ENCODE measurements around the gene PRSS48.
A peak's percentile ranks its signal among the peaks of the same experiment; 100 is the strongest.
"Not testable (repeated sequence)": the region's sequence is repeated elsewhere in the genome, so short reads cannot be mapped to it uniquely, and the experiment has no call there.

The PRSS48 gene, protein sequence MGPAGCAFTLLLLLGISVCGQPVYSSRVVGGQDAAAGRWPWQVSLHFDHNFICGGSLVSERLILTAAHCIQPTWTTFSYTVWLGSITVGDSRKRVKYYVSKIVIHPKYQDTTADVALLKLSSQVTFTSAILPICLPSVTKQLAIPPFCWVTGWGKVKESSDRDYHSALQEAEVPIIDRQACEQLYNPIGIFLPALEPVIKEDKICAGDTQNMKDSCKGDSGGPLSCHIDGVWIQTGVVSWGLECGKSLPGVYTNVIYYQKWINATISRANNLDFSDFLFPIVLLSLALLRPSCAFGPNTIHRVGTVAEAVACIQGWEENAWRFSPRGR

GRCh38 chr4:151276787-151277562 is at the start of gene PRSS48:
Gene PRSS48, plus strand, starts transcription at chr4:151277161. Its CDS starts 12 bp downstream, at chr4:151277173.
- no peak within 1 kb of the TSS for H3K4me3 ChIP-seq (ENCODE audit: low read depth, low read length)
- no peak for DNase-seq (ENCODE audit: low read depth)
- TF ChIP-seq CTCF (IDR thresholded peaks at IDR 0.05; ENCODE audit: low read depth, low read length, missing control alignments), result peak; percentile 79

DNA sequence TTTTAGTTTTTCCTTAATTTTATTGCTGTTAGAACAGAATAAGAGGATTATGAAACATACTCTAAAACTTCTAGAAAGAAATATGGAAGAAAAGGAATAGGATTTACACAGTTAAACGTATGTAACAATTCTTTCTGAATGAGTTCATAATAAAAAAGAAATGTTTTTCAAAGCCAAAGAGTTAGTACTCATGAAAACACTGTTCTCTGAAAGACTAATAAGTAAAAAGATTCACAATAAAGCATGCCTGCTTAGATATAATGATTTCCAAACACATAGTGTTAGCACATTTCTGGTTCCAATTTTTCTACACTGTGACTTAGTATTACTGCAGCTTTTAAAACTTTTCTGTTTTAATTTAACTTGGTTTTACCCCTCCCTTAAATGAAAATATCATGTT is 49.8 kb upstream of the PRSS48 start:
- no peak overlapping the region for H3K4me3 ChIP-seq (ENCODE audit: low read depth, low read length)
- no peak for DNase-seq (ENCODE audit: low read depth)
- TF ChIP-seq CTCF (IDR thresholded peaks at IDR 0.05; ENCODE audit: low read depth, low read length, missing control alignments), result no peak

DNA sequence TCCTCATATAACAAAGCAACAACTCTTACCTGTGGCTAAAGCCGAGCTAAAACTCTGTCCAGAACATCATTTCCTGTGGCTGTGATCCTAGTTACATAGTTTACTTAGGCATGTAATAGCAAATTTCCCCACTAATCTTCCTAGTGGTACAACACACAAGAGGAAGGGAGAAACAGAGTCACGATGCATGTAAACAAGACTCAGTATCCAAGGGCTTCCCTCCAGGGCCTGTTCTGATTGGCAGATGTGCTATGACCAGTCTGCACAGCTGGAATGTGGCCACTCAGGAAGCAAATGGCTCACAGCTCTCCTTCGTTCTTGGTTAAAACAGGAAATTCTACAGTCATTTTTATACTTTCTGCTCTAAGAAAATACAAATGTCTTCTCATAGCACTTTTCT is 49.2 kb upstream of the PRSS48 start:
- no peak for DNase-seq (ENCODE audit: low read depth)
- no peak for TF ChIP-seq CTCF (IDR thresholded peaks at IDR 0.05; ENCODE audit: low read depth, low read length, missing control alignments)
- no peak overlapping the region for H3K4me3 ChIP-seq (ENCODE audit: low read depth, low read length)

- no peak for TF ChIP-seq CTCF (IDR thresholded peaks at IDR 0.05; ENCODE audit: low read depth, low read length, missing control alignments)
- DNase-seq (ENCODE audit: low read depth), result no peak
- no peak overlapping the region for H3K4me3 ChIP-seq (ENCODE audit: low read depth, low read length)
Measured at GRCh38 chr4:151228189-151229119, 48.5 kb upstream of the PRSS48 start.

DNA sequence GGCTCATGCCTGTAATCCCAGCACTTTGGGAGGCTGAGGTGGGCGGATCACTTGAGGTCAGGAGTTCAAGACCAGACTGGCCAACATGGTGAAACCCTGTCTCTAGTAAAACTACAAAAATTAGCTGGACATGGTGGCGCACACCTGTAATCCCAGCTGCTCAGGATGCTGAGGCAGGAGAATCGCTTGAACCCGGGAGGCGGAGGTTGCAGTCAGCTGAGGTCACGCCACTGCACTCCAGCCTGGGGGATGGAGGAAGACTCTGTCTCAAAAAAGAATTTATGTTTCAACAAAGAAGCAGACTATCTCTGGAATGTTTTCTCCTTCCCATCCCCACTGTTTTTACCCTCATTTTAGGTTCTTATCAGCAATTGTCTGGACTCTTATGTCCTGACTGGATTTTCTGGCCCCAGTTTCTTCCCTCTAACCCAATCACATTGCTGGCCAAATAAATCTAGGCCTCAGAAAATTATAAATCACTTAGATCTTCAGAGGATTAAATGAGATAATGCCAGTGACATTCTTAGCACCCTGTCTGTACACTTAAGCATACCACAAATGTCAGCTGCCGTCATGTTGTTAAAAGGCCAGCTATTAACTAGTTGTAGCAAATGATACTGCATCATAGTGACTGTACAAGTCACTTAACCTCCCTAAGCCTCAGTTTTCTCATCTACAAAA is 44.9 kb upstream of the PRSS48 start:
- no peak overlapping the region for H3K4me3 ChIP-seq (ENCODE audit: low read depth, low read length)
- no peak for TF ChIP-seq CTCF (IDR thresholded peaks at IDR 0.05; ENCODE audit: low read depth, low read length, missing control alignments)
- no peak for DNase-seq (ENCODE audit: low read depth)

GRCh38 chr4:151233600-151233999 is 43.4 kb upstream of the PRSS48 start:
- TF ChIP-seq CTCF (IDR thresholded peaks at IDR 0.05; ENCODE audit: low read depth, low read length, missing control alignments), result no peak
- no peak overlapping the region for H3K4me3 ChIP-seq (ENCODE audit: low read depth, low read length)
- DNase-seq (ENCODE audit: low read depth), result no peak

DNA sequence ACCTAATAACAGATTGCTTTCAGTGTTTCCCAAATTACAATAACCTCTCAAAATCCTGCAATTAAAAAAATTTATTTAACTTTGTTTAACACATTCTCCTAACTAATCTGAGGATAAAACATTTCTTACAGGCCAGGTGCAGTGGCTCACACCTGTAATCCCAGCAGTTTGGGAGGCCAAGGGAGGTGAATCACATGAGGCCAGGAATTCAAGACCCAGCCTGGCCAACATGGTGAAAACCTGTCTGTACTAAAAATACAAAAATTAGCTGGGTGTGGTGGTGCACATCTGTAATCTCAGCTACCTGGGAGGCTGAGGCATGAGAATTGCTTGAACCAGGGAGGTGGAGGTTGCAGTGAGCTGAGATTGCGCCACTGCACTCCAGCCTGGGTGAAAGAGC is 41.6 kb upstream of the PRSS48 start:
- not testable (repeated sequence) for H3K4me3 ChIP-seq (ENCODE audit: low read depth, low read length); DNase-seq (ENCODE audit: low read depth)
